Aorta (tissue), 5 donors: ENCODE data around the gene ACCS. TPM values are rescaled to one million over a fixed set of nuclear protein-coding genes. Genes with fewer than 3 reads are reported as not detected.
A peak's percentile ranks its signal among the peaks of the same experiment; 100 is the strongest.

Experiments used
- ATAC-seq: fragments of 200-7000 bp; cut with Tn5 transposase; one replicate; pipeline ENCODE4 v1.9.1; 2022; ENCODE audit warnings: moderate library complexity; ENCODE audit not compliant: low FRiP score
- DNase-seq, 2 donors: peaks; one replicate each; pipeline ENCODE4 v3.0.0-alpha.2; 2020
- H3K27ac ChIP-seq, 2 donors: one replicate each; pipeline ENCODE4 v1.5.1; 2013; ENCODE audit warnings: low read length in 2 of 2, mild to moderate bottlenecking in 2 of 2, moderate library complexity in 2 of 2, control low read depth in 1 of 2, inconsistent platforms in 1 of 2, low read depth in 1 of 2
- H3K27me3 ChIP-seq, 2 donors: one replicate each; pipeline ENCODE4 v1.6.1; 2013; ENCODE audit warnings: control low read depth in 1 of 2, low read length in 1 of 2, mild to moderate bottlenecking in 1 of 2, moderate library complexity in 1 of 2; ENCODE audit not compliant: insufficient read depth in 2 of 2, control insufficient read depth in 1 of 2
- H3K36me3 ChIP-seq, 2 donors: one replicate each; pipeline ENCODE4 v1.6.1; 2013; ENCODE audit warnings: control low read depth in 1 of 2, low read length in 1 of 2, mild to moderate bottlenecking in 1 of 2; ENCODE audit not compliant: insufficient read depth in 2 of 2, control insufficient read depth in 1 of 2
- H3K4me1 ChIP-seq, 2 donors: one replicate each; pipeline ENCODE4 v1.6.1; 2013; ENCODE audit warnings: low read length in 2 of 2, control low read depth in 1 of 2, mild to moderate bottlenecking in 1 of 2, moderate library complexity in 1 of 2; ENCODE audit not compliant: insufficient read depth in 2 of 2, control insufficient read depth in 1 of 2
- H3K4me3 ChIP-seq, 2 donors: one replicate each; pipeline ENCODE4 v1.5.1; 2013; ENCODE audit warnings: low read length in 2 of 2, control low read depth in 1 of 2, mild to moderate bottlenecking in 1 of 2
- H3K9me3 ChIP-seq: one replicate; pipeline ENCODE4 v1.6.1; 2013; ENCODE audit warnings: mild to moderate bottlenecking, low read length; ENCODE audit not compliant: control insufficient read depth
- WGBS, 2 donors: extraction: QIAGEN DNeasy Blood & Tissue Kit; methylation state at CpG; one replicate each; pipeline ENCODE4 v1.1.7; 2013; 5-methylcytosine and 5-hydroxymethylcytosine counted together
- intact Hi-C, 2 donors: fragments of 100-400 bp; cut with DNase I; formaldehyde crosslinking; loops; one replicate each; pipeline versions ENCODE4 v1.14.2 to v1.15.0; 2022
- polyA plus RNA-seq, 2 donors: library from polyadenylated mRNA; stranded (reverse); fragments of 200-250 nt; gene quantifications; one replicate each; pipeline ENCODE4 v1.2.3, GENCODE V29; 2013
- total RNA-seq, 2 donors: library from RNA; stranded (reverse); fragmentation: NEBNext Ultra II Directional; extraction: Animal tissue kit (Norgen Biotek cat#: 25700); gene quantifications; one replicate each; pipeline ENCODE4 v1.2.1, GENCODE V29; 2021
- donor health status: healthy with polysubstance abuse.
- donor health status: Bipolar disorder and iron deficiency.
- donor health status: DM: no; HTN: no; CAD: no.
- donor health status: DM: no; HTN: no; CAD: no.
- donor health status: DM: yes; HTN: yes; CAD: no.

Gene ACCS
- total and polyA plus RNA-seq, 4 donors = 8.8 to 92.5 (median 60.3) TPM

DNA sequence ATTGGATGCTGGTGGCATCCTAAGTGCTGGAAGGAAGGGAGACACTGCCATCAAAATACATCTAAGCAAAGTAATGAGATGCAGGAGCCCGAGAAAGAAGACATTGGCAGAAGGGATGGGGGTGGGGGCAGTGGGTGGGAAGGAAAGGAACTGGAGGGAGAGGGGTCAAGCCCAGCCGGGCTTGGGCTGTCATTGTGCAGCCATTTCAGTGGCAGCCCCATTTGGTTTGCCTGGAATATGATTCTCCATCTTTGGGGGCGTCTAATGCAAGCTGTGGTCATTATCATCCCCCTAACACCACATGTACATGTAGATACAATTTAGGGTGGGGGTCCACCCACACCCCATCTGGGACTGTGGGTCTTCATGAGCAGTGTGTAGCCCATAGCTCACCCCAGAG is 32.2 kb upstream of the ACCS start:
- Histone ChIP-seq H3K4me3 (no peak overlapping the region), H3K9me3 (no peaks in the 10 kb centered on the region), H3K27me3 (no peaks in the 10 kb centered on the region), H3K27ac (peak overlapping the region; percentile 73 to 100), H3K4me1 (peaks cover 5 to 11% of the 10 kb centered on the region in 2 donors), H3K36me3 (no peaks in the 10 kb centered on the region)
- 57 to 62% methylated on average over 3 of the region's 3 CpGs for WGBS, 2 donors
- no peak for ATAC-seq
- intact Hi-C loops = loop anchor here (2.0 to 10.0 kb wide), 2 partner anchors 49 to 89 kb away; no protein-coding TSS in a partner anchor
- no peak for DNase-seq

DNA sequence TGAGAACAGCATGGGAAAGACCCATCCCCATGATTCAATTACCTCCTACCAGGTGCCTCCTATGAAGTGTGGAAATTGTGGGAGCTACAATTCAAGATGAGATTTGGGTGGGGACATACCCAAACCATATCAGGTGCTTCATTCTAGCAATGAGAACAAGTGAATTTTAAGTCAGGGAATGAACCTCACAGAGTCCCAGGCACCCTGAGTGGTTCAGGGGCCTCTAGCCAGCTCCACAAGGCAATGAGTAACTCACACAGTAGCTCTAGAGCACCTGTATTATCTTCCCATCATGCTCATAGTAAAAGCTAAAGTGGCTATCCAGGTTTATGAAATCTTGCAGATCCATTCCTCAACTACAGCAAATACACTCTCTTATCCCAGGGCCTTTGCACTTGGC is 31.4 kb upstream of the ACCS start:
- DNase-seq = no peak
- H3K36me3 ChIP-seq = no peaks in the 10 kb centered on the region
- no peaks in the 10 kb centered on the region for H3K9me3 ChIP-seq
- peak overlapping the region in 1 of 2 donors; percentile 1 for H3K27ac ChIP-seq
- intact Hi-C loops = loop anchor here in 1 of 2 donors (10.0 kb wide), 1 partner anchor 50 kb away; no protein-coding TSS in a partner anchor
- no peak overlapping the region for H3K4me3 ChIP-seq
- H3K27me3 ChIP-seq = no peaks in the 10 kb centered on the region
- peaks cover 5 to 11% of the 10 kb centered on the region in 2 donors for H3K4me1 ChIP-seq
- ATAC-seq = no peak

DNA sequence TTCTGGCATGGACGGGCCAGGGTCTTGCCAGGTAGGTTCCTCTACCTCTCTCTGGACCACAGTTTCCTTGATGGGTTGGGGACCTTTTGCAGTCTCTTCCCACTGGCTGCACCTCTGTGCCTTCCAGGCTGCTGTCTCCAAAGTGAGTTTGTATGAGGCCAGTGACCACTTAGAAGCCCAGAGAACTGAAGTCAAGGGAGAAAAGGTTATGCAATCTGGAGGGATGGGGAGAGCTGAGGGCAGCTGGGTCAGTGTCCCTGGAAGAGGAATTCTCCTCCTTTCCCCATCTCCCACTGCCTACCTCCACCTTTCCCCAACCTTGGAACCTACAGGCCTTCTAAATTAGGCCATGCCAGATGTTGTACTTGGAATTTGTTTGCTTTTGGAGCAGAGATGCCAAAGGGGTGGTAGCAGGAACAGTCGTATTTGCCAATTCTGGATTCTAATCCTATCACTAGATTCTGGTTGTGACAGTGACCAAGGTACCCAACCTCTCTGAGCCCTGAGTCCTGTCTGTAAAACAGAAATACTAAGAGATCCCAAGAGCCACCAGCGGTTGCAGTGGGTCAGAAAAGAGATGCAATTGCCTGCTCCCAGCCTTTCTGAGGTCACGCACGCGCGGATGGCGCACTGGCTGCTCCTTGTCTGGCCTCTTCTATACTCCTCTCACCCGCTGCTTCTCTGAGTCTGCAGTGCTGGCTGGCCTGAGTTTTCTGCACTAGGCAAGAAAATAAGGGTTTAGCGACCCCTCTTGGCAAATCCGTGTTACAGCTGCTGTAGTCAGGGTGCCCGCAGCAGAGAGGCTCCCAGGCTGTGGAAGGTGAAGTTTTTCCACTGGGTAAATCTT is 29.0 kb upstream of the ACCS start:
- Histone ChIP-seq H3K27me3 (no peaks in the 10 kb centered on the region), H3K36me3 (no peaks in the 10 kb centered on the region), H3K4me3 (no peak overlapping the region), H3K27ac (peak overlapping the region in 1 of 2 donors; percentile 54), H3K9me3 (no peaks in the 10 kb centered on the region), H3K4me1 (peaks cover 5 to 6% of the 10 kb centered on the region in 2 donors)
- intact Hi-C loops = loop anchor here (1.0 to 10.0 kb wide), 4 partner anchors 52 to 147 kb away; no protein-coding TSS in a partner anchor
- DNase-seq (peak; percentile 91 to 93), ATAC-seq (peak; percentile 95)
- WGBS, 2 donors = 9% methylated on average over 12 of the region's 12 CpGs

DNA sequence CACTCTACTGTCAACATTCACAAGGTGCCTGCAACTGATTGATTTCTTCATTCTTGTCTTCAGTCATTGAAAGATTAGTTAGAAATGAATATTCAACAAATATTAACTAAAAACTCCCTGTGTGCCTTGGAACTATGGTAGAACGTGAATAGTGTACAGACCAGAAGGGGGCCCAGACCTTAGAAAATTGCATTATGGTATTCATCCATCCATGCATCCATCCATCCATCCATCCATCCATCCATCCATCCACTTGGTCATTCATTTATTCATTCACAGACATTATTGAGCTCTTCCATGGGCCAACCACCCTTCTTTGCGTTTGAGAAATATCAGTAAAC is 28.4 kb upstream of the ACCS start:
- DNase-seq (no peak), ATAC-seq (no peak)
- H3K27ac ChIP-seq = no peak overlapping the region
- no peak overlapping the region for H3K4me3 ChIP-seq
- intact Hi-C loops = loop anchor here (1.0 to 10.0 kb wide), 4 partner anchors 53 to 147 kb away; no protein-coding TSS in a partner anchor
- peaks cover 3 to 5% of the 10 kb centered on the region in 2 donors for H3K4me1 ChIP-seq
- no peaks in the 10 kb centered on the region for H3K36me3 ChIP-seq
- 75 to 78% methylated on average over 2 of the region's 2 CpGs for WGBS, 2 donors
- H3K27me3 ChIP-seq = no peaks in the 10 kb centered on the region
- no peaks in the 10 kb centered on the region for H3K9me3 ChIP-seq

DNA sequence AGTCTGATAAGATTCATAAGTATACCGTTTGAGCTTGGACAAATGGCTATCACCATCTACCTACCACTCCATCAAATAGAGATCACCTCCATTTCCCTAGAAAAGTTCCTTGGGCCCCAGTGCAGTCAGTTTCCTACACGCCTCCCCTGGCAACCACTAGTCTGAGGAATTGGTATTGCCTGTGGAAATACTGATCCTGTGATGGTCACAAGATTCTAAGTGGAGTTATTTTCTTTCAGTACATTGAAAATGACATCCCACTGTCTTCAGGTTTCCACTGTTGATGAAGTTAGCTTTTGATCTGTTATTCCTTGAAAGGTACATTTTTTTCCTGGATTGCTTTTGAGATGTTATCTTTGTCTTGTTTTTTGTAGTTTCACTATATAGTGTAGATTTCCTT is 22.9 kb upstream of the ACCS start:
- no peak for ATAC-seq

DNA sequence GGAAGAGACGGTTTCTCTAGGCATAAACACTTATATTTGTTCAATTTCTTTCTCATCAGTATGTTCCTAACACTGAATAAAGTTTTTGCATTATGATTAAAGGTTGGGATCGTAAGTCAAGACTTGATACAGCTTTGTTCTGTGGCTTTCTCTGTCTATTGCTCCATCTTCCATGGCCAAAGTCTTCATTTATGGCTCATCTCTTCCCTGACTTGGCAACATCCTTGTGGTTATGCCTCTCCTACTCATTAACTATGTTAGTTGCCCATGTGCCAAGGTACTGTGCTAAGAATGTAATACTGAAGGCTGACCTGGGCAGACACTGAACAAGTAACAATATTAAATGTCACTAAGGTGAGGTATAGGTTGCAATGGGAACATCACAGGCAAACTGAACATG is 19.9 kb upstream of the ACCS start:
- intact Hi-C loops = no loop called here
- DNase-seq (no peak), ATAC-seq (no peak)
- WGBS, 2 donors = 94 to 98% methylated on average over 2 of the region's 2 CpGs
- H3K27me3 ChIP-seq = no peaks in the 10 kb centered on the region
- no peaks in the 10 kb centered on the region for H3K9me3 ChIP-seq
- no peaks in the 10 kb centered on the region for H3K36me3 ChIP-seq
- no peak overlapping the region for H3K4me3 ChIP-seq
- H3K27ac ChIP-seq = no peak overlapping the region
- no peaks in the 10 kb centered on the region for H3K4me1 ChIP-seq

More for the DNA sequence above, 22.9 kb upstream of the ACCS start:
- no peak for DNase-seq
- H3K27me3 ChIP-seq = no peaks in the 10 kb centered on the region
- H3K36me3 ChIP-seq = no peaks in the 10 kb centered on the region
- H3K9me3 ChIP-seq = no peaks in the 10 kb centered on the region
- no peak overlapping the region for H3K27ac ChIP-seq
- intact Hi-C loops = no loop called here
- 58 to 67% methylated on average over 2 of the region's 2 CpGs for WGBS, 2 donors
- no peak overlapping the region for H3K4me3 ChIP-seq
- no peaks in the 10 kb centered on the region for H3K4me1 ChIP-seq

DNA sequence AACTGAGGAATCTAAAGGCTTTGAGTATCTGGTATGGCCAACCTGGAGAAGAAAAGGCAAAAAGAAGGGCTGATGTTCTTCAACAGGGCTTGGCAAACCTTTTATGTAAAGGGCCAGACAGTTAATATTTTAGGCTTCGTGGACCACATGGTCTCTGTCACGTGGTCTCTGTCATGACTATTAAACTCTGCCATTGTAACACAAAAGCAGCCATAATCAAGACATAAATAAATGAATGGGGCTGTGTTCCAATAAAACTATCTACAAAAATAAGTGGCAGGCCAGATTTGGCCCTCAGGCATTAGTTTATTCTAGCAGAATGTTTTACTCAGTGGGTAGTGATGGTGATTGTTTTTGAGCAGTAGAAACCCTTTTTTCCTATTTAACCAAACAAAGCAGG is 18.8 kb upstream of the ACCS start:
- H3K4me1 ChIP-seq = no peaks in the 10 kb centered on the region
- ATAC-seq (no peak), DNase-seq (no peak)
- intact Hi-C loops = no loop called here
- 37 to 39% methylated on average over 2 of the region's 2 CpGs for WGBS, 2 donors
- no peak overlapping the region for H3K27ac ChIP-seq
- H3K9me3 ChIP-seq = no peaks in the 10 kb centered on the region
- no peaks in the 10 kb centered on the region for H3K27me3 ChIP-seq
- H3K36me3 ChIP-seq = no peaks in the 10 kb centered on the region
- no peak overlapping the region for H3K4me3 ChIP-seq

DNA sequence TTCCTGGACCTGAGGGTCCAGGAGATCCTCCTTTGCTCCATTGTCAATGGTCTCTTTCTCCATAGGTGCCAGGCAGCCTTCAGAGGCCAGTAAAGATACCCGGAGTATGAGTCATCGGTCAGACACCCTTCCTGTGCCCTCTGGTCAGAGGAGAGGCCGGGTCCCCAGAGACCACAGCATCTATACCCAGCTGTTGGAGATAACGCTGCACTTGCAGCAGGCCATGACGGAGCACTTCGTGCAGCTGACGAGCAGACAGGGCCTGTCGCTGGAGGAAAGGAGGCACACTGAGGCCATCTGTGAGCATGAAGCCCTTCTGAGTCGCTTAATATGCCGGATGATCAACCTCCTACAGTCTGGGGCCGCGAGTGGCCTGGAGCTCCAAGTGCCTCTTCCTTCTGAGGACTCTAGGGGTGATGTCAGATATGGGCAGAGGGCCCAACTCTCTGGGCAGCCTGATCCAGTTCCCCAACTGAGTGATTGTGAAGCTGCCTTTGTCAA is 18.1 kb upstream of the ACCS start, which contains the start of gene ACCSL:
ACCSL (plus strand) TSS at position 51 of the 501 bp plus-strand sequence; CDS start at position 107, 56 bp downstream.
- no peaks in the 10 kb centered on the region for H3K4me1 ChIP-seq
- DNase-seq = peak in 1 of 2 donors; percentile 57
- no peak for ATAC-seq
- intact Hi-C loops = no loop called here
- no peaks in the 10 kb centered on the region for H3K9me3 ChIP-seq
- no peak within 1 kb of the TSS for H3K4me3 ChIP-seq
- no peaks in the 10 kb centered on the region for H3K27me3 ChIP-seq
- no peaks in the 10 kb centered on the region for H3K36me3 ChIP-seq
- WGBS, 2 donors = 58 to 63% methylated on average over 12 of the region's 12 CpGs
- no peak within 1 kb of the TSS for H3K27ac ChIP-seq

DNA sequence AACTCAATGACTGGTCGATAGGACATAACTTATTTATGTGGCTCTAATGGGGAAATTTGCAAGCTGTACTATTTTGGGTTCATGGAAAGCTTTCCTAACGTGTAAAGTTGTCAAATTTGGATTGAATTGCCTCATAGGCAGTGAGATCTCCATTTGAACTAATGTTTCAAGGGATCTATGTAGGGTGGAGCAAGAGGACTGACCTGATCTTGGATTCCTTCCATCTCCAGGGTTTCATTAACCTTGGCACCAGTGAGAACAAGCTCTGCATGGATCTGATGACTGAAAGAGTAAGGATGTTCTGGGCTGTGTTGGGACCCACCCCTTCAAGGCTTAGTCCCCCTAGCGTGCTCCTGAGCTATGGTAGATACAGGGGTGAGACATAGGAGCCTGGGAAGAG is 16.2 kb upstream of the ACCS start:
- DNase-seq (no peak), ATAC-seq (no peak)
- H3K27me3 ChIP-seq = no peaks in the 10 kb centered on the region
- no peak overlapping the region for H3K27ac ChIP-seq
- intact Hi-C loops = no loop called here
- 89 to 90% methylated on average over 3 of the region's 3 CpGs for WGBS, 2 donors
- H3K9me3 ChIP-seq = no peaks in the 10 kb centered on the region
- no peaks in the 10 kb centered on the region for H3K4me1 ChIP-seq
- H3K4me3 ChIP-seq = no peak overlapping the region
- no peaks in the 10 kb centered on the region for H3K36me3 ChIP-seq
